OCI-LY7 (cell line): ENCODE measurements around the gene TSC22D2. TPM values are rescaled to one million over a fixed set of nuclear protein-coding genes. Genes with fewer than 3 reads are reported as not detected.

Experiments used
- BruUV-seq: library from RNA; stranded (reverse); fragments of 400-500 nt; replicated peaks from 2 replicates; lab custom pipeline; 2021; lab: Mats Ljungman, UMichigan
- CTCF ChIA-PET: fragments of 300-600 bp; sonication (Branson Sonifier 250); formaldehyde crosslinking; loops from one replicate; lab custom pipeline; 2022; ENCODE audit warnings: antibody characterized with exemption; ENCODE audit not compliant: unreplicated experiment; lab: Charles Lee
- POLR2A ChIA-PET: fragments of 300-600 bp; sonication (Branson Sonifier 250); formaldehyde crosslinking; loops from one replicate; lab custom pipeline; 2022; ENCODE audit warnings: antibody characterized with exemption; lab: Charles Lee
- DNase-seq: peaks from one replicate; pipeline ENCODE4 v3.0.0-alpha.2; 2015; ENCODE audit warnings: low spot score
- H2AFZ ChIP-seq: fragments of 200-600 bp; sonication (generic), shearing (Covaris generic); 2 replicates; pipeline ENCODE4 v1.6.1; 2014; ENCODE audit warnings: mild to moderate bottlenecking, antibody characterized with exemption, low read length, moderate library complexity
- H3K27ac ChIP-seq: fragments of 200-600 bp; sonication (generic); 2 replicates; pipeline ENCODE4 v1.5.1; 2014; ENCODE audit warnings: mixed run types, low read depth, mild to moderate bottlenecking, moderate library complexity, low read length, inconsistent platforms; ENCODE audit not compliant: poor library complexity, severe bottlenecking
- H3K36me3 ChIP-seq: fragments of 200-600 bp; sonication (generic); 2 replicates; pipeline ENCODE4 v1.6.1; 2014; ENCODE audit warnings: mild to moderate bottlenecking, antibody characterized with exemption, low read length, moderate library complexity, mixed read lengths; ENCODE audit not compliant: insufficient read depth
- H3K4me1 ChIP-seq: fragments of 200-600 bp; sonication (generic); 2 replicates; pipeline ENCODE4 v1.5.1; 2014; ENCODE audit warnings: mild to moderate bottlenecking, low read length; ENCODE audit not compliant: insufficient read depth, poor library complexity, severe bottlenecking
- H3K4me2 ChIP-seq: fragments of 200-600 bp; sonication (generic); 2 replicates; pipeline ENCODE4 v1.6.1; 2014; ENCODE audit warnings: mild to moderate bottlenecking, low read length
- H3K4me3 ChIP-seq: fragments of 200-600 bp; sonication (generic); 2 replicates; pipeline ENCODE4 v1.5.1; 2014; ENCODE audit warnings: mild to moderate bottlenecking, low read depth, low read length; ENCODE audit not compliant: poor library complexity, severe bottlenecking
- H3K79me2 ChIP-seq: fragments of 200-600 bp; sonication (generic); 2 replicates; pipeline ENCODE4 v1.6.1; 2016; ENCODE audit warnings: low read depth, mild to moderate bottlenecking, low read length, moderate library complexity, mixed read lengths; ENCODE audit not compliant: insufficient read depth
- H3K9me2 ChIP-seq: fragments of 200-600 bp; sonication (generic); 2 replicates; pipeline ENCODE4 v1.6.1; 2016; ENCODE audit warnings: mild to moderate bottlenecking, low read length, mixed read lengths; ENCODE audit not compliant: insufficient read depth
- H3K9me3 ChIP-seq: fragments of 200-600 bp; sonication (generic); 2 replicates; pipeline ENCODE4 v1.6.1; 2014; ENCODE audit warnings: mild to moderate bottlenecking, mixed run types, low read length, mixed read lengths
- H4K20me1 ChIP-seq: fragments of 200-600 bp; sonication (generic); 2 replicates; pipeline ENCODE4 v1.6.1; 2014; ENCODE audit warnings: mild to moderate bottlenecking, antibody characterized with exemption, low read length, moderate library complexity, mixed read lengths; ENCODE audit not compliant: insufficient read depth
- CTCF ChIP-seq: fragments of 200-600 bp; sonication (generic); conservative IDR thresholded peaks from 2 replicates; pipeline ENCODE4 v1.5.1; 2014; ENCODE audit warnings: mild to moderate bottlenecking, antibody characterized with exemption, low read length, moderate library complexity, mixed read lengths
- EZH2phosphoT487 ChIP-seq: fragments of 200-600 bp; sonication (generic); IDR thresholded peaks from 2 replicates; pipeline ENCODE4 v1.6.1; 2018; ENCODE audit warnings: low read depth, borderline replicate concordance, mild to moderate bottlenecking, mixed run types, antibody characterized with exemption, low read length, moderate library complexity, mixed read lengths
- intact Hi-C: fragments of 100-400 bp; cut with micrococcal nuclease; formaldehyde crosslinking; loops from one replicate; pipeline ENCODE4 v1.10.0; 2022; ENCODE audit not compliant: unreplicated experiment
- total RNA-seq, 2 experiments: library from RNA; depleted of rRNA in 1 of 2; stranded (reverse); fragments of >200 nt in 1 of 2; shearing (Covaris generic) in 1 of 2; gene quantifications; 2 replicates each; pipeline ENCODE4 v1.2.3, GENCODE V29; 2014 to 2022

TSC22D2 gene
- total RNA-seq, 2 experiments from 2014 or later = 5.9 to 24.2 TPM

DNA sequence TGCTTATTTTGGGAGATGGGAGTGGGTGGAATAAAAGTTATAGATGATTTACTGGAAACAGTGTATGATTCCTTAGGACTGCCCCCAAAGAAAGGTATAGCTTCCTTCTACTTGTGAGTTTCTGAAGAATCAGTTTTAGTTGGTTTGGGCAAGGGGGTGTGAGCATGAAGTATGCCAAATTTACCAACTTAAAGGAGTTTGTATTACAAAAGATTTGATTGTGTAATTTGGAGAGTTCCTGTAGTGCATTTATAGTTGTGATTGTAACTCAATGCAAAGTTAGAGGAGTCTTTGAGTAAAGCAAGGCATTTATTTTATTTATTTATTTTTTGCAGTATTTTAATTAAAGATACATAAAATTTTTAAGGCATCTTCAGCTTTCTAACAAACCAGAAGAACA is 42.8 kb downstream of the TSC22D2 start:
- Histone ChIP-seq H3K9me3 (no peaks in the 10 kb centered on the region), H4K20me1 (0 out of 2 replicates have a peak, but pooled peaks cover 8% of the 10 kb centered on the region), H3K27ac (no peak overlapping the region), H3K4me1 (no peaks in the 10 kb centered on the region), H3K9me2 (no peaks in the 10 kb centered on the region), H3K4me2 (no peak overlapping the region), H3K36me3 (no peaks in the 10 kb centered on the region), H3K4me3 (no peak overlapping the region), H3K79me2 (peaks cover 13% of the 10 kb centered on the region; the same call in 1 of the 2 replicates), H2AFZ (no peak overlapping the region)
- BruUV-seq = no TSS peak
- CTCF ChIA-PET = no interaction called here
- intact Hi-C loops = no loop called here
- TF ChIP-seq CTCF (no peak), EZH2phosphoT487 (no peak)
- no peak for DNase-seq
- POLR2A ChIA-PET = no interaction called here

DNA sequence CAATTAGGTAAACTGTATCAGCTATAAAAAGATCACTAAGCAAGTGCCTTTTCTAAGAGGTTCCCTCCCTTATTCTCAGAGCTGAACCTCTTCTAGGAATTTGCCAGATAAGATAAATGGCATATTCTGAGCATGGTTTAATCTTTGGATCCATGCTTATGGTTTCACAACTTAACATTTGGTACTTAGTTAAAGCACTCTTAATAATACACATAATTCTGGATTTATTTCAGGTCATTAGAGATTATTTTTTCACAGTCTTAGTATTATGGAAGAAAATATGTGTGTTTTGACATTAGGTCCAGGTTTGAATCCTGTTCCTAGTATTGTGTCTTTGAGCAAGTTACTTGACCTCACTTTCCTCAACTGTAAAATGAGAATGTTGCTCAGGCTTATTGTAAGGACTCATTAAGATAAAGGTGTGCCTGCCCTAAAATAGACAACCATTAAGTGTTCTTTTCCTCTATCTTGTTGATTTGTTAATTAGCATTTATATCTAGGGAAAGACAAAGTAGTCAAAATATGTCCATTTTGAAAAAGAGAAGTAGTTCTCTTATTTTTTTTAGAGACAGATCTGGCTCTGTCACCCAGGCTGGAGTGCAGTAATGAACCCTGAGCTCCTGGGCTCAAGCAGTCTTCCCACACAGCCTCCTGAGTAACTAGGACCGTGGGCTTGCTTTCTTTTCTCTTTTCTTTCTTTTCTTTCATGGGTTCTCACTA is 43.4 kb downstream of the TSC22D2 start:
- Histone ChIP-seq H3K4me3 (no peak overlapping the region), H3K79me2 (peaks cover 13% of the 10 kb centered on the region; the same call in 1 of the 2 replicates), H3K4me2 (no peak overlapping the region), H3K27ac (no peak overlapping the region), H3K9me2 (no peaks in the 10 kb centered on the region), H3K36me3 (no peaks in the 10 kb centered on the region), H2AFZ (no peak overlapping the region), H3K9me3 (no peaks in the 10 kb centered on the region), H3K4me1 (no peaks in the 10 kb centered on the region), H4K20me1 (0 out of 2 replicates have a peak, but pooled peaks cover 8% of the 10 kb centered on the region)
- ChIA-PET POLR2A (no interaction called here), CTCF (no interaction called here)
- BruUV-seq = no TSS peak
- TF ChIP-seq CTCF (no peak), EZH2phosphoT487 (no peak)
- intact Hi-C loops = no loop called here
- DNase-seq = no peak

DNA sequence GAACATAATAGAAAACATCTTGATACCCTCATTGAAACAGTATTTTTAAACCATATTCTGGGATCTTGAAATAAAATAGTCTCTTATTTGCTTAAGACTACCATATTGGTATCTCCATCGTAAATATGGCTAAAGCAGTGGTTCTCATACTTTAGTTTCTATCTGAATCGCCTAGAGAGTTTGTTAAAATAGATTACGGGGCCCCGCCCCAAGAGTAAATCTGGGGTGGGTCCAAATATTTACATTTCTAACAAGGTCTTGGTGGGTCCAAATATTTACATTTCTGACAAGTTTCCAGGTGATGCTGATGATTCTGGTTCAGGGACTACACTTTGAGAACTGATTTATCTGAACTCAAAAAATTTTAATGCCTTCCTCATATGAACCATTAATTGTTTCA is 45.3 kb downstream of the TSC22D2 start:
- Histone ChIP-seq H3K9me3 (no peaks in the 10 kb centered on the region), H3K4me3 (no peak overlapping the region), H3K4me1 (no peaks in the 10 kb centered on the region), H4K20me1 (0 out of 2 replicates have a peak, but pooled peaks cover 8% of the 10 kb centered on the region), H2AFZ (no peak overlapping the region), H3K36me3 (peaks cover 11% of the 10 kb centered on the region), H3K27ac (no peak overlapping the region), H3K9me2 (no peaks in the 10 kb centered on the region), H3K79me2 (peaks cover 13% of the 10 kb centered on the region; the same call in 1 of the 2 replicates), H3K4me2 (no peak overlapping the region)
- no peak for DNase-seq
- no peak for TF ChIP-seq CTCF
- TF ChIP-seq EZH2phosphoT487 = no peak
- POLR2A ChIA-PET = interaction anchor here (0.6 kb wide), 1 partner anchor 9 kb away, joined by 3 read pairs; no protein-coding TSS in a partner anchor
- CTCF ChIA-PET = no interaction called here
- no TSS peak for BruUV-seq
- intact Hi-C loops = no loop called here
